NCI-H446 (cell line): ENCODE data around the gene DUSP11.
"Not testable (repeated sequence)": the region's sequence is repeated elsewhere in the genome, so short reads cannot be mapped to it uniquely, and the experiment has no call there.

Source experiments
- DNase-seq, 2 experiments: peaks; one replicate each; lab custom pipeline; 2025; lab: John Stamatoyannopoulos, UW

DUSP11 gene

DNA sequence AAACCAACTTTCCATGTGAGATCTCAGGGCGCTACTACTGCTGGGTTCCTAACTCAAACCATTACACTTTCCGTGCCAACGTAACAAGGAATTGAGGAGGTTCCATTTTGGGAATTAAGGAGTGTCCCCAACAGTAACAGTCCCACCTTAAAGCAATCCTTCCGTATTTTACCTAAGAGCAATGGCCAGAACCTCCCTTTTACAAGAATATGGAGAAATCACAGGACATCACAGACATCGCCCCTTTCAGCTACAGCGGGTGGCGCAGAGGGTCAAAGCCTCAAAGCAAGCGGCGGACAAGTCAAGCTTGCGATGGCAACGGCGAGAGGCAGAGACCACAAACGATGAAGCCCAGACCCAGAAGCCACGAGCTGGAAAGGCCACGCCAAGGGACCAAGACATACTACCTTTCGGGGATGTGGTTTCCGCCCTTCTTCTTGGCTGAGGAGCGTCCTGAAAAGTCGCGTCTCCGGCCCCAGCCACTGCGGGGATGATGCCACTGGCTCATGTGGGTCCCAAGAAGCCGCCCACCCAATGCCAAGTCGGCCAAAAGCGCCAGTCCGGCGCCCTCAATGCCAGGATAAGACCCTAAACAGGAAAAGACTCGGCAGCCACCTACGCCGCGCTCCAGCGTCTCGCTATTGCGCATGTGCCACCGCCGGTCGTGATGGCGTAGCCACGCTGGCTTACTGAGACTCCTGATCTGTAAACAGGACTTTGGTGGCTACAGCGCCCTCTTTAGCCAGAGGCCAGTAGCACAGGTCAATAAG, at the start of gene DUSP11:
DUSP11 (minus strand) TSS at position 637 of the 770 bp plus-strand sequence; CDS start at position 508, 129 bp downstream.
- DNase-seq, result peak; percentile 96

DNA sequence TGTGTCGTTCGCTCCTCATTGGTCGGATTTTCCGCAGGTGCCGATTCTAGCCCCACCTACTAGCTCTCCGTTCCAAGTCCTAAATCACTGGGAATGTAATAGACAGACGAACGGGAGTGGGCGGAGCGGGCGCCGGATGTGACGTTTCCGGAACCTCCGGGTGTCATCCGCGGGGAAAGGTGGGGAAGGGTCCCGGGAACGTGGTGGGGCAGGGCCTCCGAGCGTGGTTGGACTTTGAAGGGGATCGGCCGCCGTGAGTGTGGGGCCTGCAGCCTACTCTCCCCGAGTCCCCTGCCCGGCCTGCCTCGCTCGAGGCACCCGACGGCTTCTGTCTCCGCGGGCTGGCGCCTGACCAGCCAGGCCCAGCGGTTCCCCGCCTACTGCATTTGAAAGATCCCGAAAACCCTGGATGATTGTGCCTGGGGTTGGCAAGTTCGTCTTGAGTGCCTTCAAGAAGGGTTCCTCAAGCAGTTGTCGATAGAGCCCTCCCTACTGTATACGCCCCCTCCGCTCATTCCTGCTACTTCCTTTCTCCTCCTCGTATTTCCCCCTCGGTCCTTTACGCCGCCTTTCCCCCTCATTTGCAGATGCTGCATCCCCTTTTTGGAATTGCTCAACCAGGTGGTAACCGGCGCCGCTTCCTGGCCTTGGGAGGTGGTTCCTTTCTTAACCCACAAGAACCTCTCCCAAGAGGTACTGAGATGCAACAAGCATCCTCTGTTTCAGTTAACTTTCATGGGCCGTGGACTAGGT, 49.1 kb upstream of the DUSP11 start, which contains the start of gene STAMBP:
STAMBP (plus strand) TSS at position 144 of the 753 bp plus-strand sequence. CDS start 1,896 bp downstream, outside the sequence.
- peak; percentile 90 to 96 for DNase-seq

DNA sequence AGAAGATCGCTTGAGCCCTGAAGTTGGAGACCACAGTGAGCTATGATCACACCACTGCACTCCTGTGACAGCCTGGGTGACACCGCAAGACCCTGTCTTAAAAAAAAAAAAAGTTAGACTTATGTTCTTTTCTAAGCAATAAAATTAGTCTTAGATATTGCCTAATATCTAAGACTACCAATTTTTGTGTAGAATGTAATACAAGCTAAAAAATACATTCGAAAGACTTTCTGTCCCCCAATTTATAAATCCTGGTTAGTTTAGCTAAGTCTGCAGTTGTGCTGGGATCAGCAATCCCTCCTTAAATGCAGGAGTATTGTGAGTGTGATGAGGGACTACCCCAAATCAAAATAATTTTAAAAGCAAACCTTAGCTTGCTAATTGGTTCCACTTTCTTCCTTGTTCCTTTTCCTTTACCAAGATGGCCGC, 48.5 kb upstream of the DUSP11 start:
- DNase-seq, result no peak

DNA sequence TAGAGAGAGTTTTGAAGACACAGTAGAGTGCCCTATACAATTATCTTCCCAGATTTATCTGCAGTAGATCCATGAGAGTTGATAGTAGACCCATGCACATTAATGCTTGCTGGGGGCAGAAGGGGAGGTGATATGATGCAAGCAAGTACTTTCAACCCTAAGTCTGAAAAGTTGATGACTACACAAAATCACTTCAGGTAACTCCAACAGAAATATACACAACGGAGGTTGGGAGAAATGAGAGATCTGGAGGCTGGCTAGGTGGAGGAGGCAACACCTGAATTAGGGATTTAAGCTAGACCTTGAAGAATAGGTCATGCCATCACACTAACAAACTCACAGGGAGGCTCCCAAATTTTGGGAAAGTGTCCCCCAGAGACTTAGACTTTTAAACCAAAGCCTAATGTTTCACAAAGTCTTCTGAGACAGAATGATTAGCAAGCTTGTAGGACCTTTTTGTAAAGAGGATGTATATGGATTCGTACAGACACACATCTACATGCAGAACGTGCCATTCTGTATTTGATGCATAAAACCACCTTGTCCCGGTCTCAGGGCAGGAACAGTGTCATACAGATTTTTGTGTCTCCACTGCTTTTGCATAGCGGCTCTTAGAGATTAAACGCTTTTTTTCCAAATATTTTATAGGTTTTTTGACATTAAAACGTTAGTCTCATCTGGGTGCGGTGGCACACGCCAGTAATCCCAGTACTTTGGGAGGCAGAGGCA, 47.9 kb upstream of the DUSP11 start:
- no peak for DNase-seq

DNA sequence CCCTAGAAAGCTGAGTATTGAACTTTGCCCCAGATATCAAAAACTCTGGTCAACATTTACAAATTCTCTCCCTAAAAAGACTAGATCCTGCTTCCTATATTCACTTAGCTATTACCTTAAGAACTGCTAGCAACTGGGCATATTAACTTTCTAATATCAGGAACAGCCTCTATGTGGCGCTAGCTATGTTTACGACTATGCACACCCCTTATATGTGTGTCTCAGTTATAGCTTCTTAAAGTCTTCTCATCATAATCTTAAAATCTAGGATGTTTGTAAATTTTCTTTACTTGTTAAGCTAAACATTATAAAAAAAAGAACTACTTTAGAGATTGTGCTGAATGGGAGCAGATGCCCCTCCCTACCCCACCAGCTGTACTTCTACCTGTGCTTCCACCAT, 47.1 kb upstream of the DUSP11 start:
- peak in 1 of 2 experiments; percentile 32 for DNase-seq

DNA sequence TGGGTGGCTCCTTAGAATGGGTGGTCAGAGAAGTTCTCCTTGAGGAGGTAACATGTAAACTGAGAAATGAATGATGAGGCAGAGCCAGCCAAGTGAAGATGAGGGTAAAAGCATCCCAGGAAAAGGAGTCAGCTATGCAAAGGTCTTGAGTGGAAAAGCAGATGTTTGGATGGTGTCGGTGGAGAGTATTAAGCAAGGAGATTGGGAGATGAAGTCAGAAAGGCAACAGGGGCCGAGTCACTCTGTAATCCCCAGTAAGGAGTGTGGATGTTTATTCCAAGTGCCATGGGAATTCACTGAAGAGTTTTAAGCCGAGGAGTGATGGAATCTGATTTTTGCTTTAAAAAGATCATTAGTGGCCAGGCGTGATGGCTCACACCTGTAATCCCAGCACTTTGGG, 45.5 kb upstream of the DUSP11 start:
- no peak for DNase-seq

DNA sequence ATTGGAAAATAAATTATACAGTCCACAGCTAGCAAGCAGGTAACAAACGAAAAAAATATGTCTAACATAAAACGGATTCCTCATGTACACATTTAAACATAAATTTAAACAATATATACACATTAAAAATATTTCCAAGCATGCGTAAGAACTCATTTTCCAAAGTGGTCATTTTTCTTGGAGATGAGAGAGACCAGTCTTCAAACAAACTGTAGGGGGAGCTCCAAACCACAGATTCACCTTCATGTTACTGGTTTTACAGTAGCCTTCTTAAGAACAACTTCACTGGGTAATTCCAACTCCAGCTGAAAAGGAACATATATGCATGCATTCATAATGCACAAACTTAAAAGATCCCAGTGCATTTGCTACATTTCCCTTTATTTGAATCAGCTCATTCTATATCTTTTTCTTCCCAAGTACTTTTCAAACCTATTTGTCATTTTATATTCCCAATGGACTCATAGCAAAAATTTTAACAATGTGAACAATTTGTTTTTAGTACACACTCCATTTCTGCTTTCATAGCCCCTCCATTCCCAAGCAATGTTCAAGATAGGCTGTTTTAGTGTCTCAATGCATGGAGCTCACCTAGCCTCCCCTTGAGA, 44.1 kb upstream of the DUSP11 start:
- DNase-seq, result peak; percentile 56 to 78

DNA sequence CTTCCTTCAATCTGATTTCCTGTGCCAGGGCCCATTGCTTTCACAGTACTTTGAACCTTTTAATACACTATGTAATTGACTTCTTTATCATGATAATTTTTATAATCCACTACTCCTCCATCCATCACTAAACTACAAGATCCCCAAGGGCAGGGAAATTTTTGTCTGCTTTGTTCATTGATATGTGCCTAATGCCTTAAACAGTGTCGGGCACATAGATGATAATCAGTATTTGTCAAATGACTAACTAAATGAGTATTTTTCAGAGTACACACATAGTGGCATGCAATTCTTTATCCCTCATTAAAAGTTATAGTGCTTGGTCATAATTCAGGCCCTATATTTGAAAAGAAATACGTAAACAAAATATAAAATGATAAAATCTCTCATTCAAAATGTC, 43.5 kb upstream of the DUSP11 start:
- no peak for DNase-seq

DNA sequence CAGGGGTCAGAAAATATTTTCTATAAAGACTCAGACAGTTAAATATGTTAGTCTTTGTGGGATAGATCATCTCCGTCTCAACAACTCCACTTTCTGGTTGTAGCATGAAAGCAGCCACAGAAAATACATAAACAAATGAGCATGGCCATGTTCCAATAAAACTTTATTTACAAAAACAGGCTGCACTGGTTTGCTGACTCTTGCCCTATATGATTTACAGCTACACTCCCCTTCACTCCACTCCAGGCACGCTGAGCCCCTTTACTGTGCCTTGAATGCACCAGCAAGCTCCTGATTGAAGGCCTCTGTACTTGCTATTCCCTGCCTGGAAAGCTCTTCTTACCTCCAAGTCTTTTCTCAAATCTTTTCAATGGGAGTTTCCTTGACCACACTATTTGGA, 43.1 kb upstream of the DUSP11 start:
- DNase-seq, result no peak

DNA sequence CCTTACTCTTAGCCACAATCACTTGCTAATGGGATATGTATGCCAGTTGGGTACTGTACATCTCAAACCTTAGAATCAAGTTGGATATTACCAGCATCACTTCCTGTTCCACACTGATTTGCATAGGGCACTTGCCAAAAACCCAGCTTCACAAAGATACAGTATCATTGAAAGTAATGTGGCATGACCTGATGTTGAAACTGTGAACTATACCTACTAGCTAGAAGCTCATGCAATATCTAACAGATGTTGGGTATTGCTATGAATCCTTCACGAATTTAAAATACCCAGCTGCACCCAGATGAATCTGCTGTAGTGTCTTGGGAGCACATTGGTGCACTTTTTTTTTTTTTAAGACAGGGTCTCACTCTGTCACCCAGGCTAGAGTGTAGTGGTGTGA, 42.4 kb upstream of the DUSP11 start:
- DNase-seq, result no peak

DNA sequence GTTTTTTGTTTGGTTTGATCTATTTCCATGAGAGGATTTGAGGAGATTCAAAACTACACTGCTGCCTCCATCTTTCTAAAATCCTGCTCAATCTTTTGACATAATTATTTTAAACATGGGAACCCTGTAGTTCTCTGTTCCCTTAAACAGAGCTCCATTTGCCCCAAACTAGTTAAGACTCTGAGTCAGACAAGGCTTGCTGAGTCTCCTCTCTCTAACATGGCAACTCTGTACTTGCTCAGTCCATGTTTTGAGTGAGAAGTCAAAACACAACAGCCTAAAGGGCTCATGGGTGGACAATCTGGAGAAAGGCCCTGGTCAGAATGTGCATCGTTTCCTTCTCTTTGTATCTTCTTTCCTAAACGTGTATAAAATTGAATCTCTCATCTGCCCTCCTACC, 41.8 kb upstream of the DUSP11 start:
- no peak for DNase-seq

DNA sequence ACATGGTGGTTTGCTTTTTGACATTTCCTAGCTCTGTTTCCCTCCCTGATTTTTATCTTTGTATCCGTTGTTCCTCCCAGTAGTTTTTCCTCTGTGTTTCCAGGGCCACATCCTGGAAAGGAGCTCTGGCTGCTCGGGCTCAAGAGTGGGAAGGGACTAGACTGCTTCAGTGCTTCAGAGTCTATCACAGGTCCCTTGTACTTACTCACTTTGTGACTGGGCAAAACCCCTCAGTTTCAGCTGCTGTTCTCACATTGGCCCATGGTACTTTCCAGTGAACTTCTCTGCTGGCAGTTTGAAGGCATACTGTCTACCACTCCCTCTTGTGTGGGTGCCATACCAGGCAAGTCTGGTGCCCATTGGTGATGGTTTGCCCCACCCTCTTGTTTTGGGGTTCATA, 41.3 kb upstream of the DUSP11 start:
- no peak for DNase-seq

DNA sequence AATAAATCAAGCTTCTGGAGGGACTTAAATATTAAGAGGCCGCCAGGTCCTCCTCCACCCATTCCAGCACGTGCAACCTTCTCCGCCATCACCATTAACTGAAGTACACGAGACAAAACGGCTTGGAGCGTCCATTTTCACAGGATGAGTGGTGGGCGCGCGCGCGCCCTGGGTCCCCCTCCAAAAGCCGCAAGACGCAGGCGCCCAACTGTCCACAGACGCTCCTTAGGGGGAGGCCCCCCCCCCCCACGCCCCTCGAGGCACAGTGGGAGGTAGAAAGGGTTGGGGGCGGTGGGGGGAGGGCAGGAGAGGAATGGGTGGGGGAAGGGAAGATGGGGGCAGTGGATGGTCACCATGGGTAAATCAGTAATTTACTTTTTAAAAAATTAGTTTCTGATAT, 38.4 kb upstream of the DUSP11 start:
- no peak for DNase-seq

DNA sequence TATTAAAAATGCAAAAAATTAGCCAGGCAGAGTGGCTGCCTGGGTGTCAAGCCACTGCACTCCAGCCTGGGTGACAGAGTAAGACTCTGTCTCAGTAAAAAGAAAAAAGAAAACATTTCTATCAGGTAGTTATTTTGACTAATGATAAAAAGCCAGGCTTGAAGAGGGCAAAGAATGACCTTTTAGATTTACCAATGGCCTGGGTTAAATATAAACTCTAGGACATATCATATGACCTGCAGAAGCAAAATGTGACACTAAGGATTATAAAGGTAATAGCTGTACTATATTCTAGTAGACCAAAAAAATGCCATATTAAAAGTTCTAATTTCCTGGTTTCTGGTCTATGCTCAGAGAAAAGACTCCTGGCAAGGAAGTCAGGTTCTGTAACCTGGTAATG, 32.7 kb upstream of the DUSP11 start:
- DNase-seq, result no peak

DNA sequence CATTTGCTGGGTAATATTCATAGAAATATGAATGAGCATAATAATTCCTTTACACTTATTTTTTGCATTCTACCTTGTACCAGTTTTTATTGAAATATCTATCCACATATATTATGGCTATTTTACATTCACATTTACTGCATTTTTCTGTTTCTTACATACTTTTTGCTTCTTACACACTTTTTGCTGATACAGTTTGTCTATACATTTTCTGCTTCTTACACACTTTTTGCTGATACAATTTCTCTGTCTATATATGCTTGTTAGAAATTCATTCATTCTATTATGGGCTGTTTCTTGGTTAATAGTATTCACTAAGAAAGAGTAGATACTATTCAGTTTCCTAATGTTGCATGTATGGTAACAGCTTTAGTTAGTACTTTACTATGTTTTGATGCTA, 32.0 kb upstream of the DUSP11 start:
- no peak for DNase-seq

DNA sequence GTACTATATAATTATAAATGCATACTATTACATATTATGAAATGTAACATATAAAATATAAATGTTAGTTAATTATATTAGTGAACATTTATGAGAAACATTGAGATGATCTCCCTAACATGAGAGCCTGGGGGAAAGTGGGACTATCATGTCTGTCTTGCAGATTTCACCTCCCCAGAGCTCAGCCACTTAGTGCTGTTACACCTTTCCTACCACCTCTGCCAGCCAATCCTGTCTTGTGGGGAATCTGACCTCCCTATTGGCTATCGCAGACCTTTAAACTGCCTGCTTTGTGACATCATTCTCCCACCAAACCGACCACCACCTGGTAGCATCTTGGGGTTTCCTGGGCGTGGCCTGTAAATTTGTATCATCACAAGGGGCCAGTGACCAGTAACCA, 4.0 kb upstream of the DUSP11 start, which contains the start of gene C2orf78:
C2orf78 (plus strand) TSS at position 301 of the 400 bp plus-strand sequence. CDS start 127 bp downstream, outside the sequence.
- not testable (repeated sequence) for DNase-seq

DNA sequence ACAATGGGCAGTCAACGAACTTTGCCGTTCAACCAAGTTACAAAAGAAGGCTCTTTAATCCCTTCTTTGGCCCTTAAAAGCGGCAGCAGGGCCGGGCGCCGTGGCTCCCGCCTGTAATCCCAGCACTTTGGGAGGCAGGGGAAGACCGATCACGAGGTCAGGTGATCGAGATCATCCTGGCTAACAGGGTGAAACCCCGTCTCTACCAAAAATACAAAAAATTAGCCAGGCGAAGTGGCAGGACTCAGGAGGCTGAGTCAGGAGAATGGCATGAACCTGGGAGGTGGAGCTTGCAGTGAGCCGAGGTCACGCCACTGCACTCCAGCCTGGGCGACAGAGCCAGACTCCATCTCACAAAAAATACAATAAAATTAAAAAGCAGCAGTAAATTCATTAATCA, 3.5 kb upstream of the DUSP11 start:
- DNase-seq, result not testable (repeated sequence)

DNA sequence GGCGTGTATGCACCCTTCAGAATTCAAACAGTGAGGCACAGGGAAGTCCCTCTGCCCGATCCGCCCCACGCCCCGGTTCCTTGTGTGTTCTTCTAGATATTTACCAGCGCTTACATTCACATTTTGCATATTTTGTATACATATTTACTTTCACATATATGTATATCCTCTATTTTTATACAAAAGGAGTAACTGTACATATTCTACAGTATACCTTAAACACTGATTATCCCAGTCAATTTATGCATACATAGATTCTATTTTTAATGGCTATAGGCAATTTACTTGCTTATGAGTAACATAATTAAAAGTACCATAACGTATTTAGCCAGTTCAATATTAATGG, 307 bp upstream of the DUSP11 start:
- no peak for DNase-seq

DNA sequence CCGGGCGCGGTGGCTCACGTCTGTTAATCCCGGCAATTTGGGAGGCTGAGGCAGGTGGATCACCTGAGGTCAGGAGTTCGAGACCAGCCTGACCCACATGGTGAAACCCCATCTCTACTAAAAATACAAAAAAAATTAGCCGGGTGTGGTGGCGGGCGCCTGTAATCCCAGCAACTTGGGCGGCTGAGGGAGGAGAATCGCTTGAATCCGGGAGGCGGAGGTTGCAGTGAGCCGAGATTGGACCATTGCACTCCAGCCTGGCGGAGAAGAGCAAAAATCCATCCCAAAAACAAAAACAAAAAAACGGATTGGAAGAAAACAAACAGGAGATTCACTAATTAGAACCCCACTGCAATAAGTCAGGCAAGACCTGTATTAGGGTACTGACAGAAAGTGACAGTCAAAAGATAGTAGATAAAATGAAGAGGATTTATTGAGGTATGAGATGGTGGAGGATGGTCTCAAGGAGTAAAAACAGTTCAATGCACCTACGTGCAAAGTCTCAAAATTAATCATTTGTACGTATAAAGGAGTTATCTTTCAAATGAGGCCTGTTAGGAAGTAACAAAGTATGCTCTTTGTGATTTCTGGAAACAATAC, 936 bp downstream of the DUSP11 start:
- DNase-seq, result not testable (repeated sequence)

DNA sequence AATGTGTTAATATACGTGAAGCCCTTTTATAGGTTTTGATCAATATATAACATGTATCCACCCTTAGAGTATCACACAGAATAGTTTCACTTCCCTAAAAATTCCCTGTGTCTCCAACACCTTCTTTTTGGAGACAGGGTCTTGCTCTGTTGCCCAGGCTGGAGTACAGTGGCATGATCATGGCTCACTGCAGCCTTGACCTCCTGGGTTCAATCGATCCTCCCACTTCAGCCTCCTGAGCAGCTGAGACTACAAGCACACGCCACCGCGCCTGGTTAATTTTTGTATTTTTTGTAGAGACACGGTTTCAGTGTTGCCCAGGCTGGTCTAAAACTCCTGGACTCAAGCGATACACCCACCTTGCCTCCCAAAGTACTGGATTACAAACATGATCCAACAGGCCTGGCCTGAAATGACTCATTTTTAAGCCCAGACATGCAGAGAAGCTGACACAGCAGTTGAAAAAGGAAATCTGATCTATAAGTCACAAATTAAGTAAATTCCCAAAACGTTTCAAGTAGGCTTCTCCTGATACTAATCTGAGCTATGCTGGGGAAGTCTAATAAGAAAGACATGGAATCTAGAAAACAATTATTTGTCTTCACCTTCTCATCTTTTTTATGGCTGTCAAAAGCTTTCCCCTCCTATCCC, 2.9 kb downstream of the DUSP11 start:
- no peak for DNase-seq

DNA sequence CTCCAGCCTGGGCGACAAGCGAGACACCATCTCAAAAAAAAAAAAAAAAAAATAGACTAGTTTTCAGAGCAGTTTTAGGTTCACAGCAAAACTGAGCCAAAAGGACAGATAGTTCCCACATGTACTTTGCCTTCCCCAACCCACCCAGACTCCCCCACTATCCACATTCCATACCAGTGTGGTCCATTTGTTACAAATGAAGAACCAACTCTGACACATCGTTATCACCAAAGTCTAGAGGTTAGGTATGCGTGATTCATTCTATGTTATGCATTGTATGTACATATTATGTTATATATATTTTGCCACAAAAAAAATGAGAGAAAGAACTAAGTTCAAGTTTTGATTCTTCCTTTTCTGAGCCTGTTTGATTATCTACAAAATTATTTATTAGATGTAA, 3.5 kb downstream of the DUSP11 start:
- DNase-seq, result no peak
